Ovary (tissue), 9 donors: ENCODE measurements around the gene POGZ. TPM values are rescaled to one million over a fixed set of nuclear protein-coding genes. Genes with fewer than 3 reads are reported as not detected.

Source experiments
- DNase-seq, 5 donors: peaks; one replicate each; pipeline ENCODE4 v3.0.0-alpha.2; 2019 to 2020
- H3K27ac ChIP-seq, 2 donors: fragments of 200-600 bp; one replicate each; pipeline versions ENCODE4 v1.5.1 to v1.8.0; 2019 to 2022
- H3K27me3 ChIP-seq: fragments of 200-600 bp; one replicate; pipeline ENCODE4 v1.8.0; 2022
- H3K36me3 ChIP-seq: fragments of 200-600 bp; sonication (generic); one replicate; pipeline ENCODE4 v1.5.1; 2019
- H3K4me1 ChIP-seq: one replicate; pipeline ENCODE4 v1.8.1; 2013; ENCODE audit warnings: mild to moderate bottlenecking, moderate library complexity; ENCODE audit not compliant: insufficient read depth
- H3K4me3 ChIP-seq: fragments of 200-600 bp; sonication (generic); one replicate; pipeline ENCODE4 v1.5.1; 2017
- H3K9me3 ChIP-seq, 2 donors: fragments of 200-600 bp in 1 of 2; sonication (generic) in 1 of 2; one replicate each; pipeline versions ENCODE4 v1.5.1 to v1.8.1; 2013 to 2019; ENCODE audit warnings: mild to moderate bottlenecking in 1 of 2, moderate library complexity in 1 of 2
- EP300 ChIP-seq: sonication (generic); formaldehyde crosslinking; IDR thresholded peaks from one replicate; pipeline ENCODE4 v1.6.1; 2017; ENCODE audit warnings: antibody characterized with exemption
- POLR2A ChIP-seq: fragments of 450-650 bp; IDR thresholded peaks from one replicate; pipeline ENCODE4 v1.6.1; 2017; ENCODE audit warnings: antibody characterized with exemption, mild to moderate bottlenecking, moderate library complexity
- WGBS, 3 donors: extraction: QIAGEN DNeasy Blood & Tissue Kit in 1 of 3; methylation state at CpG; one replicate each; pipeline versions ENCODE4 v1.1.5 to v1.1.7; 2013 to 2017; 5-methylcytosine and 5-hydroxymethylcytosine counted together
- intact Hi-C, 4 donors: fragments of 100-400 bp; cut with DNase I; formaldehyde crosslinking; loops; one replicate each; pipeline versions ENCODE4 v1.11.0 to v1.15.1; 2022 to 2023
- polyA plus RNA-seq, 2 donors: library from polyadenylated mRNA; stranded (reverse); fragments of 200-250 nt in 1 of 2; fragments of 350-450 nt in 1 of 2; fragmentation: Illumina TruSeq in 1 of 2; extraction: RNeasy Lipid Tissue Mini Kit (QIAGEN cat#74804) in 1 of 2; gene quantifications; one replicate each; pipeline ENCODE4 v1.2.3, GENCODE V29; 2013 to 2014
- total RNA-seq, 7 donors: library from RNA; depleted of rRNA in 2 of 7; stranded (reverse); fragments of >200 nt in 2 of 7; fragmentation: NEBNext Ultra II Directional in 3 of 7; extraction: Animal tissue kit (Norgen Biotek cat#: 25700) in 3 of 7; gene quantifications; one replicate each; pipeline versions ENCODE4 v1.1.0 to v1.2.4, GENCODE V29; 2016 to 2023
- TF ChIP-seq, protein P1 (sequence below), 3 donors: fragments of 450-650 bp in 2 of 3; fragments of 200-600 bp in 1 of 3; IDR thresholded peaks; one replicate each; pipeline versions ENCODE4 v1.5.1 to v1.8.0; 2016 to 2022; ENCODE audit warnings: antibody characterized with exemption in 3 of 3, mild to moderate bottlenecking in 1 of 3
- donor health status: DM: no; HTN: no; CAD: no; lungs with moderate emphysema.
- donor health status: DM: no; HTN: no; CAD: no.
- donor health status: Bipolar disorder and iron deficiency.
- donor health status: DM: yes; HTN: yes; CAD: no.
- donor health status: DM: no; HTN: no; CAD: no.
- donor health status: DM: yes; HTN: yes; CAD: no.

POGZ gene
- total and polyA plus RNA-seq, 9 donors = 34.6 to 151 (median 104) TPM

DNA sequence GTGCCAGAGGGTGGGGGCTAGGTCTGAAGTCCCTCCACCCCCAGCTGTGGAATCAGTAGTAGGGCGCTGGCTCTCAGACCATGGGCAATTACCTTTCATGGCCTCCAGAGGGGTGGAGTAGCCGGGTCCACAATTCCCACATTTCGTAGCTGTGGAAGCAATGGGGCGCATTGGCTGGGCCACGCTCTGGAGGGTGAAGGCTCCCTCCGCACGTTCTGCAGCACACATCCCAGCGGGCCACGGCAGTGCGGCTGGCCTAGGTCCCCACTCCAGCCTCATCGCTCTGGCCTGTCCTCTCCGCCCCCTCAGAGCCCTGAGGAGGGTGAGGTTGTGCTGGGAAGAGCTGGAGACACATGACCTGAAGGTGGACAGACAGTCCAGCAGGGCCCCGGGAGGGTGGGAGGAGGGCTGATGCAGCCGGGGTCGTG lies 89.7 kb downstream of the POGZ start:
- Histone ChIP-seq H3K4me1 (peaks cover 38% of the 10 kb centered on the region), H3K9me3 (no peaks in the 10 kb centered on the region), H3K27me3 (no peaks in the 10 kb centered on the region), H3K27ac (peak overlapping the region in 1 of 2 donors; percentile 77), H3K36me3 (no peaks in the 10 kb centered on the region), H3K4me3 (no peak overlapping the region)
- no peak for DNase-seq
- intact Hi-C loops = no loop called here
- WGBS, 3 donors = 69 to 72% (median 70%) methylated on average over 15 of the region's 15 CpGs
- TF ChIP-seq, protein P1, sequence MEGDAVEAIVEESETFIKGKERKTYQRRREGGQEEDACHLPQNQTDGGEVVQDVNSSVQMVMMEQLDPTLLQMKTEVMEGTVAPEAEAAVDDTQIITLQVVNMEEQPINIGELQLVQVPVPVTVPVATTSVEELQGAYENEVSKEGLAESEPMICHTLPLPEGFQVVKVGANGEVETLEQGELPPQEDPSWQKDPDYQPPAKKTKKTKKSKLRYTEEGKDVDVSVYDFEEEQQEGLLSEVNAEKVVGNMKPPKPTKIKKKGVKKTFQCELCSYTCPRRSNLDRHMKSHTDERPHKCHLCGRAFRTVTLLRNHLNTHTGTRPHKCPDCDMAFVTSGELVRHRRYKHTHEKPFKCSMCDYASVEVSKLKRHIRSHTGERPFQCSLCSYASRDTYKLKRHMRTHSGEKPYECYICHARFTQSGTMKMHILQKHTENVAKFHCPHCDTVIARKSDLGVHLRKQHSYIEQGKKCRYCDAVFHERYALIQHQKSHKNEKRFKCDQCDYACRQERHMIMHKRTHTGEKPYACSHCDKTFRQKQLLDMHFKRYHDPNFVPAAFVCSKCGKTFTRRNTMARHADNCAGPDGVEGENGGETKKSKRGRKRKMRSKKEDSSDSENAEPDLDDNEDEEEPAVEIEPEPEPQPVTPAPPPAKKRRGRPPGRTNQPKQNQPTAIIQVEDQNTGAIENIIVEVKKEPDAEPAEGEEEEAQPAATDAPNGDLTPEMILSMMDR (IDR thresholded peaks at IDR 0.05) = no peak
- TF ChIP-seq EP300 (no peak), POLR2A (no peak)

DNA sequence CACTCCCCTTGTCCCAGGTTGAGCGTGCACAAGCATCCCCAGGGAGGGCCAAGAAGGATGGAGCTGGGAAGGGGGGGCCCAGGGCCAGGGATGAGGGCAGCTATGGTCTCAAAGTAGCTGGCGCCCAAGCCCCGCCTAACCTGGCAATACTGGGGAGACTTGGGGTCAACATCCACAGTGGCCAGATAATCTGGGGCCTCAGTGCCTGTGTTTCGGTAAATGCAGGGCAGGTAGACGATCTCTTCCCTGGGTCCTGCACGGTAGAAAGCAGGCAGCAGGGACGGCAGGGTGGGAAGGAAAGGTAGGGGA lies 90.0 kb downstream of the POGZ start:
- Histone ChIP-seq H3K4me1 (peaks cover 38% of the 10 kb centered on the region), H3K36me3 (no peaks in the 10 kb centered on the region), H3K9me3 (no peaks in the 10 kb centered on the region), H3K4me3 (no peak overlapping the region), H3K27ac (peak overlapping the region in 1 of 2 donors; percentile 77), H3K27me3 (no peaks in the 10 kb centered on the region)
- TF ChIP-seq POLR2A = no peak
- TF ChIP-seq, protein P1 (IDR thresholded peaks at IDR 0.05) = no peak
- no peak for TF ChIP-seq EP300
- intact Hi-C loops = no loop called here
- DNase-seq = peak in 2 of 5 donors; percentile 34 to 42
- WGBS, 3 donors = 90 to 95% (median 93%) methylated on average over 7 of the region's 7 CpGs

DNA sequence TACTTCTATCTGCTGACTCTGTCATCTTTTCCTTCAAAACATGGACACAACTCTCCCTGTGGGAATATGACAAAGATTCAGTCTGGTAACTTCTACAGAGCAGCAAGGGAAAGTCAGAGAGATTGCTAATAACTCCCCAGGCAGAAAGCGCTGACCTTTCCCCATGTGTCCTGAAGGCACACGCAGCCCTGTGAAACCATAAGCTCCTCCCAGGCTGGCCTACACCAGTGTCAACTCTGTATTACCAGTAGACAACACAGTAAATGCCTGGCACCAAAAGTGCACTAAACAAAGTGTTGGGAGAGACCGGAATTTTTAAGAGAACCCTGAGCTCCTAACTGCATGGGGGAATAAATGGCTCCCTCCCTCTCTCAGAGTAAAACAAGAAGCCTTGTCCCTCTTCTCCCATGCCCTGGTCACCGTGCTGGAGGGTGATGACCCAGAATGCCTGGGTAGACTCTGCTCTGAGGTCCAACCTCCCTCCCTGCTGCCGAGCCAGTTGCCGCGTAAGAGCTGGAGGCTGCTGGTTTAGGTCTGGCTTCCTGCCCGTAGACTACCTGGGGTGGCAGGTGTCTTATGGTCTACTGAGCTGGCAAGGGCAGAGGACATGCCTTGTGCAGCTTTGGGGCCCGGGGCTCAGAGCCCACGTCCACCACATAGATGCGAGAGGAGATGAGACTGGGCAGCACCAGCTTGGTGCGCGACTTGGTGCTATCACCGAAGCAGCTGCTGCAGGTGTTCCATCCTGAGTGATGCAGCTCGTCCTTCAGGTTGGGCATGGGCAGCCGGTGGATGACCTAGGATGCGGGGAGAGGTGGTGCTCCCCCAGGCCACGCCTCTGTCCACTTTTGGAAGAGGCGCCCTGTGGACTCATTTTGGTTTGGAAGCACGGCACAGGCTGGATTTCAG lies 90.6 kb downstream of the POGZ start:
- WGBS, 3 donors = 77 to 83% (median 78%) methylated on average over 14 to 20 of the region's 20 CpGs
- DNase-seq = peak in 2 of 5 donors; percentile 30 to 42
- peaks cover 38% of the 10 kb centered on the region for H3K4me1 ChIP-seq

DNA sequence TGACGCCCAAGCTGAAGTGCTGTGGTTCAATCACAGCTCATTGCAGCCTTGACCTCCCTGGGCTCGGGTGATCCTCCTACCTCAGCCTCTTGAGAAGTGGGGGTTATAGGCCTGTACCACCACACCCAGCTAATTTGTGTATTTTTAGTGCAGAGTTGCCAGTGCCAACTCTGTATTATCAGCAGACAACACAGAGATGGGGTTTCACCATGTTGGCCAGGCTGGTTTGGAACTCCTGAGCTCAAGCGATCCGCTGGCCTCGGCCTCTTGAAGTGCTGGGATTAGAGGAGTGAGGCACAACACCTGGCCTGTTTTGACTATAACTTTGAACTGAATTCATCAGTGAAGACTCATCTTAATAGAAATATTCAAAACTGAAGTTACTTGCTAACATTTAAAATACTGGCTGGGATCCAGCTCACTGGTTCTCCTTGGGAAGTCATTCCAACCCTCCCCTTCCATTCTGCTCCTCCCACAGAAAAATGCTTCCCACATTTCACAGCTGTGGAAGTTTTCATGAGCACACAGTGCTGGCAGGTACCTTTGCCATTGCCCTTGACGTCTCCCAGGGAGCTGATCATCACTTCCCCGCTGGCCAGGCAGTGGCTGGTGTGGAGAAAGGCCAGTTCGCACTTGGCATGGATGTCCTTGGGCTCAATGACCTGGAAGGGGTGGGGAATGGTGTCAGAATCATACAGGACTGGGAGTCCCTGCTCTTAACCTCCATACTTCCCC lies 91.5 kb downstream of the POGZ start:
- Histone ChIP-seq H3K27me3 (no peaks in the 10 kb centered on the region), H3K9me3 (no peaks in the 10 kb centered on the region), H3K4me3 (no peak overlapping the region), H3K36me3 (no peaks in the 10 kb centered on the region), H3K4me1 (peaks cover 34% of the 10 kb centered on the region), H3K27ac (peak overlapping the region in 1 of 2 donors; percentile 77)
- intact Hi-C loops = no loop called here
- DNase-seq = peak; percentile 69 to 80 (median 73)
- WGBS, 3 donors = 10 to 22% (median 13%) methylated on average over 8 of the region's 8 CpGs
- TF ChIP-seq, protein P1 (IDR thresholded peaks at IDR 0.05) = no peak
- TF ChIP-seq EP300 = no peak
- TF ChIP-seq POLR2A = no peak

More for the DNA sequence above, 90.6 kb downstream of the POGZ start:
- TF ChIP-seq EP300 (no peak), POLR2A (no peak)
- H3K27me3 ChIP-seq = no peaks in the 10 kb centered on the region
- no peaks in the 10 kb centered on the region for H3K9me3 ChIP-seq
- no peaks in the 10 kb centered on the region for H3K36me3 ChIP-seq
- no peak overlapping the region for H3K4me3 ChIP-seq
- intact Hi-C loops = no loop called here
- peak overlapping the region; percentile 4 to 77 for H3K27ac ChIP-seq

DNA sequence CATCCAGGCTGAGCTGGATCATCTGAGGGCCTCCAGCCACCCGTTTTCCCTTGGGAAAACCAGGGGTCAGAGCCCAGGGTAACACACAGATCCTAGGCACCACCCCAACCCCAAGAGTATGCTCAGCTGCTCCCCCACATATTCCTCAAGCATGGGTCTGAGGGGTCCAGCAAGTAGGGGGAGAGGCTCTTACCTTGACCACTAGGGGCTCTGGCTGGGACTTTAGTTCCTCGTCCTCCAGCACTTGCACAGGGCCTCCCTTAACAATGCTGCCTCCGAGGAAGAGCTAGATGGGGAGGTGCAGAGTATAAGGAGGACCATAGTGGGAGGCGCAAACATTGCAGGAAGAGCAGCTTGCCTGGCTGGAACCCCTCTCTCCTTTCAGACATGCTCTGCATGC lies 94.3 kb downstream of the POGZ start:
- Histone ChIP-seq H3K9me3 (no peaks in the 10 kb centered on the region), H3K4me1 (peaks cover 21% of the 10 kb centered on the region), H3K27ac (no peak overlapping the region), H3K4me3 (no peak overlapping the region), H3K36me3 (no peaks in the 10 kb centered on the region), H3K27me3 (no peaks in the 10 kb centered on the region)
- TF ChIP-seq EP300 (no peak), POLR2A (no peak)
- TF ChIP-seq, protein P1 (IDR thresholded peaks at IDR 0.05) = no peak
- intact Hi-C loops = no loop called here
- DNase-seq = no peak
- 92 to 95% (median 93%) methylated on average over 4 of the region's 4 CpGs for WGBS, 3 donors
